VCaP (cell line): ENCODE data around the gene TMEM229A.

Experiments used
- H3K27ac ChIP-seq: fragments of 450-650 bp; 2 replicates; pipeline ENCODE4 v1.5.1; 2017
- CTCF ChIP-seq: fragments of 450-650 bp; conservative IDR thresholded peaks from 2 replicates; pipeline ENCODE4 v1.5.1; 2017; ENCODE audit warnings: mild to moderate bottlenecking, moderate library complexity

Gene TMEM229A

DNA sequence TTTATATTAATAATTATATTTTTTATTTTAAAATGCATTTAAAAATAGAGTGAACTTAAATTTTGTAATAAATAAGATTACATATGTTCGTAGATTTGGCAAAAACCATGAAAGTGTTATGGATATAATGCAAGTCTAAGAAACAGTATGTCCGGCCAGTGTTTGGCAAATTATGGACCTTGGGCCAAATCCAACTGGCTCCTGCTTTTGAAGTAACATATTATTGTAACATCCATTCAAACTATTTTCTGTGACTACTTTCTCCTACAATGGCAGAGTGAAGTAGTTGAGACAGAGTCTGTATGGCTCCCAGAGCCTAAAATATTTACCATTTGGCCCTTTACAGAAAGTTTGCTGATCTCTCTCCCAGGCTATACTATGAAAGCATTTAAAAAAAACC is 38.9 kb downstream of the TMEM229A start:
- no peak for TF ChIP-seq CTCF

GRCh38 chr7:123992913-123993518 is 39.9 kb downstream of the TMEM229A start:
- no peak for TF ChIP-seq CTCF
- H3K27ac ChIP-seq, result no peak overlapping the region

More for the DNA sequence above, 38.9 kb downstream of the TMEM229A start:
- H3K27ac ChIP-seq, result no peak overlapping the region

- no peak overlapping the region for H3K27ac ChIP-seq
Measured at GRCh38 chr7:123987445-123987844, 45.4 kb downstream of the TMEM229A start.

More at GRCh38 chr7:123987445-123987844, 45.4 kb downstream of the TMEM229A start:
- no peak for TF ChIP-seq CTCF
